Islet of Langerhans (tissue), 1 donor: ENCODE measurements around the gene AIMP1.
"Not testable (repeated sequence)": the region's sequence is repeated elsewhere in the genome, so short reads cannot be mapped to it uniquely, and the experiment has no call there.

Experiments
- FAIRE-seq: peaks from one replicate; lab custom pipeline; 2011; peaks lifted over from hg19 to GRCh38; lab: Jason Lieb, UNC

The AIMP1 gene

DNA sequence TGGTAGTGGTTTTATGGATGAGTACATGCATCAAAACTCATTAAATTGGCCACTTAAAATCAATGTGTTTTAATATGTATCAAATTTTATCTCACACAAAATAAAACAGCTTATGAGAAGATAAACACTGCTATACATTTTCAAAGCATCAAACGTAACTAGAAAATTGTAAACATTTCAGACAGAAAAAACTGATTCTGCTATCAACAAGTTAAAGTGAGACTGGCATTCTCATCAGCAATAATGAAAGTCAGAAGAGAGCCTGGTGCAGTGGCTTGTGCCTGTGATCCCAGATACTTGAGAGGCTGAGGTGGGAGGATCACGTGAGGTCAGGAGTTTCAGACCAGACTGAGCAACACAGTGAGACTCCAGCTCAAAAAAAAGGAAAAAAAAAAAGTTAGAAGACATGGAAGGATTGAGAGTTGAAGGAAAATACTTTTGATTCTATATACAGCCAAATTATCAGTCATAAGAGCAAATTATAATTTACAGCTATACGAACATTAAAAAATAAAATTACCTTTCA is 3.3 kb upstream of the AIMP1 start:
- FAIRE-seq = no peak

DNA sequence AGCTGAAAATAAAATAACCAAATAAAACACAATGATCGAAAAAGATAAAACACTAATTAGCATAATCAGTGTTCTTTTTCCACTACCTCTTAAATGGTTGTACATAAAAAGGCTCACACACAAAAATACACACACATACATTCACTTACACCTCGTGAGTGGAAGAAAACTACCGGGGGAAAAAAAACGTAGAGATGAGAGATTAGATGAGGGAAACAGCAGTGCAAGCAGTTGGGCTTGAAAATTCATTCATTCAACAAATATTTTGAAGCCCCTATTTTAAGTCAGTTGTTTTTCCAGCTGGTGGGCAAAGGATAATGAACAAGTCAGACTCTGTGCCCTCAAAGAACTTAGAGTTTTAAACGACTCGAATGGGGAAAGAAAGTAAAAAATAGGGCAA is 1.4 kb upstream of the AIMP1 start:
- no peak for FAIRE-seq

DNA sequence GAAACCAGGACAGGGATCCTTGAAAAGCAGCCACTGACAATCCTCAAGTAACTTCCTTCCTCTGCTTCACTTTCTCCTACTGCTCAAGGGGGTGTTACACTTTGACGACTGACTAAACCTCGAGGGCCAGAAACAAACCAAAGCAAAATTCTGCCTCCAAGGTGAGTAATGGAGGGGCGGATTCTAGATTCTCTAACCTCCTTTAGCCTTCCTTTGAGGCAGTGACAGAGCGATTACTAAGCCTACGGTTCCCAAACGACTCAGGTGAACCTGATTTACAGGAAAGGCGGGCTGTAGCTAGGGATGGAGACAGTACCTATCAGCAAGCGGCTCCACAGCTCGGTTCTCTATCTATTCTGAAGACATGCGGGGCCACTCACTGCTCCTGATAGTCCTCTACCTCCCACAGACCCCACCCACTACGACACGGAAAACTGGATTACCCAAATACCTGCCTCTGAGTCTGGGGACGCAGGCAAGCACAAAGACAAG is 828 bp upstream of the AIMP1 start:
- FAIRE-seq = no peak

GRCh38 chr4:106316773-106317409 is 541 bp downstream of the AIMP1 start:
- peak; percentile 13 for FAIRE-seq

- no peak for FAIRE-seq
These were observed 1.5 kb downstream of the AIMP1 start for GRCh38 chr4:106317815-106318214.

GRCh38 chr4:106318511-106318910 is 2.2 kb downstream of the AIMP1 start:
- no peak for FAIRE-seq

GRCh38 chr4:106320235-106320634 is 3.9 kb downstream of the AIMP1 start:
- FAIRE-seq = no peak

GRCh38 chr4:106321168-106321567 is 4.8 kb downstream of the AIMP1 start:
- FAIRE-seq = not testable (repeated sequence)

DNA sequence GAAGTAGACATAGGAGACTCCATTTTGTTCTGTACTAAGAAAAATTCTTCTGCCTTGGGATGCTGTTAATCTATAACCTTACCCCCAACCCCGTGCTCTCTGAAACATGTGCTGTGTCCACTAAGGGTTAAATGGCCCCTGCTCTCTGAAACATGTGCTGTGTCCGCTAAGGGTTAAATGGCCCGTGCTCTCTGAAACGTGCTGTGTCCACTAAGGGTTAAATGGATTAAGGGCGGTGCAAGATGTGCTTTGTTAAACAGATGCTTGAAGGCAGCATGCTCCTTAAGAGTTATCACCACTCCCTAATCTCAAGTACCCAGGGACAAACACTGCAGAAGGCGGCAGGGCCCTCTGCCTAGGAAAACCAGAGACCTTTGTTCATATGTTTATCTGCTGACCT is 5.5 kb downstream of the AIMP1 start:
- not testable (repeated sequence) for FAIRE-seq

- FAIRE-seq = peak; percentile 74
These were observed 6.8 kb downstream of the AIMP1 start for GRCh38 chr4:106323119-106323518.

DNA sequence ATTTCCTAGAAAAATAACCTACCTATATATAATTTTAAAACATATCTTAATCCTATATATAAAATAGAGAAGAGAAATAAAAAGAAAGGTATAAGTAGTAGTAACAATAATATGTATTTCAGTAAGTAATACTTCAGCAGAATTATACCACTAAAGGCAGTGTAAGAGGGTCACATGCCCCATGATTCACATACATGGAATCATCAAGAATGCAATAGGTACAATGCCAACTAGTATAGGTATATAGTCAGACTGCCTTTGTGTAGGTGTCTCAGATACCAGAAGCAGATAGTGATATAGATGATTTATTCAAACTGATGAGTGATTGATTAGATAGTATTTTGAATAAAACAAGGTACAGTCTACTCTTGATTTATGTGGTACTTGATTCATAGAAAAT is 9.4 kb downstream of the AIMP1 start:
- FAIRE-seq = no peak

DNA sequence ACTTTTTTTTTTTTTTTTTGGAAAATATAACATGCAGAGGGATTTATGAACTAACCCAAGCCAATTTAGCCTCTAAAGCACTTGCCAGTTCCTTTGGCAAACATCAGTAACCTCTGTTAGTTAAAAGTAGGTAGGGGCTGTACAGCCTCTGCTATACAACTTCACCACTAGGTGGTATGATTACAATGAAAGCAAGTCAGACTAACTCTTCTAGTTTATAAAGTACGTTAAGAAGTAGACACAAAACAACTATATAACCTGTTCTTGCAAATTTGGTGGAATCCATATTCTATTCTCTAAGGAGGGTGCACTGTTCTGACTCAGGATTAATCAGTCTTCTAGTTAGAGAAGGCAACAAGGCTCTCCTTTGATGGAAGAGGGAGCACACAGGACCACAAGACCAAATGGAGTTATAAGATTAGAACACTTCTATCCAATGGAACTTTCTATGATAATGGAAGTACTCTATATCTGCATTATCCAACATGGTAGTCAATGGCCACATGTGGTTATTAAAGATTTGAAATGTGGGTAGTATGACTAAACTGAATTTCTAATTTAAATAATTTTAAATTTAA is 12.8 kb downstream of the AIMP1 start:
- no peak for FAIRE-seq

GRCh38 chr4:106333186-106333585 is 16.8 kb downstream of the AIMP1 start:
- FAIRE-seq = peak; percentile 49

DNA sequence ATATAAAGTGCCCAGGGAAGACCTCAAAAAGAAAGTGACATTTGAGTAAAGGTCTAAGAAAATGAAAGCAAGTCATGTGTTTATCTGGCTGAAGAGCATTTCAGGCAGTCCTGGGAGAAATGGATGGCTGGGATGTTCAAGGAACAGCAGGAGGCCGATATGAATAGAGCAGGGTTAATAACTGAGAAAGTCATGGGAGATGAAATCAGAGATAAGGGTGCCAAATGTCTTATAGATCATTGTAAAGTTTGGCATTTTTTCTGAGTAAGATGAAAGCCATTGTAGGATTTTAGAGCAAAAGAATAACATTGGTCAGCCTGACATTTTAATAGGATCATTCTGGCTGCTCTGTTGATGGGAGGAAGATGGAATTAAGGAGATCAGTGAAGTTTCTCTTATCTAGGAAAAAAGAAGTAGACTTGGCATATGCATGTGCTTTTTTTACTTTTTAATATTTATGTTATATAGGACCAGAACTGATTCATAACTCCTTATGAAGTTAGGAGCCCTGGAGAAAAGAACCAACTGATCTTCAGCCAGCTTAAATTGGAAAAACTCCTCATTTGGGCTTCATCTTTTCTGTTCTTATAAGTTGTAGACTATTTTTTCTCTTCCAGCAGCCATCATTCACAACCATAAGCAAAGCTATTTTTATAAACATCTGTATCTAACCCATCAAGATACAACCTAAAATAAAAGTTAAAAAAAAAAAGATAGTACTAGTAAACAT is 18.6 kb downstream of the AIMP1 start:
- FAIRE-seq = no peak

DNA sequence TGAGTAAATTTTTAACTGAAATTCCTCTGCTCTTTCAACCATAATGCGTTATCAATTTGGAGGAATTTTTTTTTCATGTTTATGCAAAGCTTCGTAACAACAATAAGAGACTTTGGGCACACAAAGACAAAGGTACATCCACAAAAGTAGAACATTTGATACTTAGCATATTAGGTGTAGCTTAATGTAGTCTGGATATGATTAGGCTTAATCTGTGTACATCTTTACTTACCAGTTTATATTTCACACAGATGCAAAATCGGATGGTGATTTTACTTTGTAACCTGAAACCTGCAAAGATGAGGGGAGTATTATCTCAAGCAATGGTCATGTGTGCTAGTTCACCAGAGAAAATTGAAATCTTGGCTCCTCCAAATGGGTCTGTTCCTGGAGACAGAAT is 20.3 kb downstream of the AIMP1 start:
- no peak for FAIRE-seq

DNA sequence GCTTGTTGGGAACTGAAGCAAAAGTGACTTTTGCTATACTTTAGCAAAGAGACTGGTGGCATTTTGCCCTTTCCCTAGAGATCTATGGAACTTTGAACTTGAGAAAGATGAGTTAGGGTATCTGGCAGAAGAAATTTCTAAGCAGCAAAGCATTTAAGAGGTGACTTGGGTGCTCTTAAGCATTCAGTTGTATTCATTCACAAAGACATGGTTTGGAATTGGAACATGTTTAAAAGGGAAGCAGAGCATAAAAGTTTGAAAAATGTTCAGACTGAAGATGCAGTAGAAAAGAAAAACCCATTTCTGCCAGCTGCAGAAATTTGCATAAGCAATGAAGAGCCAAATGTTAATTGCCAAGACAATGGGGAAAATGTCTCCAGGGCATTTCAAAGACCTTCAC is 21.6 kb downstream of the AIMP1 start:
- no peak for FAIRE-seq

DNA sequence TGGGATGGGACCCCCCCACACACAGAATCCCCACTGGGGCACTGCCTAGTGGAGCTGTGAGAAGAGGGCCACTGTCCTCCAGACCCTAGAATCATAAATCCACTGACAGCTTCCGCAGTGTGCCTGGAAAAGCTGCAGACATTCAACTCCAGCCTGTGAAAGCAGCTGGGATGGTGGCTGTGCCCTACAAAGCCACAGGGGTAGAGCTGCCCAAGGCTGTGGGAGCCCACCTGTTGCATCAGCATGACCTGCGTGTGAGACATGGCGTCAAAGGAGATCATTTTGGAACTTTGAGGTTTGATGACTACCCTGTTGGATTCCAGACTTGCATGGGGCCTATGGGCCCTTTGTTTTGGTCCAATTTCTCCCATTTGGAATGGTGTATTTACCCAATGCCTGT is 22.3 kb downstream of the AIMP1 start:
- no peak for FAIRE-seq

DNA sequence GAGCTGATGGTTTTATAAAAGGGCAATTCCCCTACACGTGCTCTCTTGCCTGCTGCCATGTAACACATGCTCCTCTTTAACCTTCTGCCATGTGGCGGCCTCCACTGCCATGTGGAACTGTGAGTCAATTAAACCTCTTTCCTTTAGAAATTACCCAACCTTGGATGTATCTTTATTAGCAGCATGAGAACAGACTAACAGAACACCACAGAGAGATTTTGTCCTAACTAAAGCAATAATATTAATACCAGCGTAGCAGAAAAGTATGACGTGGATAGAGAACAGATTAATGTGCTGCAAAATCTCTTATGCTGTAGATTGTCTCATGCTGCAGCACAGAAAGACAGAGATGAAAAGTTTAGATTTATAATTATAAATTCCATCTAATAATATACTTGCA is 23.1 kb downstream of the AIMP1 start:
- FAIRE-seq = no peak

DNA sequence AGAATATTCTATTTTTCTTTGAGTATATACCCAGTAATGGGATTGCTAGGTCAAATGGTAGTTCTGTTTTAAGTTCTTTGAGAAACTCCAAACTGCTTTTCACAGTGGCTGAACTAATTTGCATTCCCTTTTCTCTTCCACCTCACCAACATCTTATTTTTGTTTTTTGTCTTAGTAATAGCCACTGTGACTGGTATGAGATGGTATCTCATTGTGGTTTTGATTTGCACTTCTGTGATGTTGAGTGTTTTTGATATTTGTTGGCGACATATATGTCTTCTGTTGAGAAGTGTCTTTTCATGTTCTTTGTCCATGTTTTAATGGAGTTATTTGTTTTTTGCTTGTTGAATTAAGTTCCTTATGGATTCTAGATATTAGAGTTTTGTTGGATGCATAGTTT is 24.4 kb downstream of the AIMP1 start:
- no peak for FAIRE-seq

- no peak for FAIRE-seq
These were observed 27.7 kb downstream of the AIMP1 start for GRCh38 chr4:106343865-106344646.

DNA sequence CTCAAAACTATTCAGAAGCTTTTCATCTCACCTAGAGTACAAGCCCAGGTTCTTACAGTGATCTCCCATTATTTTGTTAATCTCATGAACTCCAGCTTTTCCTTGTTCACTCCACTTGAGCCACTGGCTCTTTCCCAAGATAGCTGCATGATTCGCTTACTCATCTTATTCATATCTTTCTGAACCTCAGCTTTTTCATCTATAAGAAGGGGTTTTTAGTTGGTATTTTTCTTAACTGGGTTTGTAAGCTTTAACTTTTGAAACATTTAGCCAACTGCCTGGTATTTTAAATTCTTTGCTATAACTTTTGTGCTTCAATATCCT is 28.3 kb downstream of the AIMP1 start:
- FAIRE-seq = no peak

GRCh38 chr4:106347167-106347566 is 30.8 kb downstream of the AIMP1 start:
- FAIRE-seq = no peak

DNA sequence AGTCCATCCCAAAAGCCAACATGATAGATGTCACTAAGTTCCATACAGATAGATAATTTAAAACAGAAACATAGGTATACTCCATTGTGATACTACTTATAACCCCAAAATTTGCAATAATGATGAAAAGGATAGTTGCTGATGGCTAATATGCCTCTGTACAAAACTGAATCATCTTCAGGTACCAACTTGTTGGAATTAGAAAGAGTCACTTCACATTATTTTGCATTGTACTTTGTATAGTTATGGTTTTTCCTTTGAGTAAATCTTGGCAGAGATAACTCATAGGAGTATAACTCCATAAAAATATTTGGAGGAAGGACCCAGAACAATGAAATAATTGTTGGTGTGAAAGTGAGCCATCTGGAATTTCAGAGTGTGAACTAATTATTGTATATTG is 34.7 kb downstream of the AIMP1 start:
- FAIRE-seq = no peak
